ENCODE results near the gene JARID2. TPM values are rescaled to one million over a fixed set of nuclear protein-coding genes. Genes with fewer than 3 reads are reported as not detected.

The JARID2 gene
- total RNA-seq, result 1 to 10 TPM; 6.1 to 7.8 (median 6.8) TPM
- polyA plus RNA-seq, result 1 to 10 TPM; 1.8 to 7.3 (median 2.1) TPM

DNA sequence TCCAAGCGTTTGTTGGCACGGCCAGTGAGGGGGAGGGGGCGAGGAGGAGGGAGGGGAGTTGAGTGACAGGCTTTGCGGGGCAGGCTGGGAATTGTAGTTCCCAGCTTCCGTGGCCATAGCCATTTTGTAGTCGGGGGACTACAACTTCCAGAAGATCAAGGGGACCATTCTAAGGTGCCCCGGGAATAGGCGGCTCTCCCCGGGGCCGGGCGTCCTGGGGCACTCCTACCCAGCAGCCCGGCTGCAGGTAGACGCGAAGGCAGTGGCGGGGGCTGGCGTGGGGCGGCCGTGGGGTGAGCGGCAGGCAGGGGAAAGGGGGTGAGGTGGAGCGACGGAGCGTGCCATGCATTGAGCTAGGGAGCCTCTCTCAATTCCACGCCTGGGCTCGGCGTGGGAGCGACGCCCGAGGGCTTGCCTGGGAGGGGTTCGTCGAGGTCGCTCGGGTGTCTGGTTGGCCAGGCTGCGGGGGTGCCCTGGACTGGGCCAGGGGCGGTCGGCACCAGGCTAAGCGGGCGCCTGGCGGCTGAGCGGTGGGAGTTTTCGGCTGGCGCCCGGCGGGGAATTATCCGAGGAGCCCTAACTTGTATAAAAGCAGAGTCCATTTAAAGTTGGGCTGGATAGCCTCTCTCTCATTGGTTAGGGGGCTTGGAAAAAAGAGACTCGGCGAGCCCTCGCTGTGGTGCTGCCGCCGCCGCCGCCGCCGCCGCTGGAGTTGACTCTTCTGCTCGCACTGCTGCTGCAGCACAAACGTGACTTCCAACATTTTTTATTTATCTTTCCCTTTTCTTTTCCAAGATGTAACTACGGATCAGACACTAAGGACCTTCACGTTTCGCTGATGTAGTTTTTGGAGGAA lies at the start of gene JARID2:
JARID2 (plus strand) TSS at position 709 of the 856 bp plus-strand sequence. CDS start 471 bp downstream, outside the sequence.
- Histone ChIP-seq H3K27me3 (no peaks in the 10 kb centered on the region), H3K4me3 (peak within 1 kb of the TSS; percentile 74 to 88 (median 83)), H3K36me3 (no peaks in the 10 kb centered on the region), H3K4me1 (peaks cover 0 to 28% (median 17%) of the 10 kb centered on the region in 4 donors), H3K27ac (peak within 1 kb of the TSS; percentile 91 to 98 (median 96)), H3K9me3 (no peaks in the 10 kb centered on the region)
- DNase-seq, result peak; percentile 99
- WGBS, 2 donors, result 0% methylated on average over 59 of the region's 59 CpGs
- intact Hi-C loops (cut with DNase I), result loop anchor here (2.0 to 5.0 kb wide), 5 partner anchors 157 to 803 kb away; no protein-coding TSS in a partner anchor
- TF ChIP-seq POLR2AphosphoS5 (IDR thresholded peaks at IDR 0.05), result peak; percentile 93 to 98 (median 96)
- peak in 2 of 4 experiments; percentile 8 to 17 for TF ChIP-seq CTCF (IDR thresholded peaks at IDR 0.05)
- peak in 1 of 4 donors; percentile 36 for TF ChIP-seq EP300 (IDR thresholded peaks at IDR 0.05)
- TF ChIP-seq POLR2A (IDR thresholded peaks at IDR 0.05), result peak; percentile 90 to 92

DNA sequence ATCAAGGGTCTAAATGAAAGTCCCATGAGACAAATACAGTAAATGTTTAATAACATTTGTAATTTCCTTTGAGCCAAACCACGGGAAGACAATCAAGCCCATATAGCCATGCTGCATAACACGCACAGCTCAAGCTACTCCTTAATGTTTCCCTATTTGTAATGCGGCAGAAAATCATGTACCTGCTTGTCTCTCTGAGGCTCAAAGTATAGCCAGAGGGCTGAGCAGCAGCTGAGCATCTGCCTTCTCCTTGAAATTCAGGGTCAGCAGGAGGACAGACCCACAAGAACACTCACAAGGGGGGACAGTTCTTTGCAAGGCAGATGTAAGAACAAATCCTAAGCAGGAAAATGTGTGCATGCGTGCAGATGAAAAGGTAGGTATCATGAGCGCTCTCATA lies 45.8 kb upstream of the JARID2 start:
- Histone ChIP-seq H3K27ac (no peak overlapping the region), H3K27me3 (no peaks in the 10 kb centered on the region), H3K4me3 (no peak overlapping the region), H3K9me3 (no peaks in the 10 kb centered on the region), H3K4me1 (no peaks in the 10 kb centered on the region), H3K36me3 (no peaks in the 10 kb centered on the region)
- no peak for TF ChIP-seq CTCF (IDR thresholded peaks at IDR 0.05)
- no peak for TF ChIP-seq POLR2AphosphoS5 (IDR thresholded peaks at IDR 0.05)
- intact Hi-C loops (cut with DNase I), result no loop called here
- no peak for DNase-seq
- WGBS, 2 donors, result 87 to 91% methylated on average over 5 of the region's 5 CpGs

GRCh38 chr6:15205321-15205720 lies 40.5 kb upstream of the JARID2 start:
- Histone ChIP-seq H3K4me3 (no peak overlapping the region), H3K27ac (no peak overlapping the region), H3K36me3 (no peaks in the 10 kb centered on the region), H3K27me3 (no peaks in the 10 kb centered on the region), H3K4me1 (no peaks in the 10 kb centered on the region), H3K9me3 (no peaks in the 10 kb centered on the region)
- intact Hi-C loops (cut with DNase I), result no loop called here
- TF ChIP-seq CTCF (IDR thresholded peaks at IDR 0.05) (no peak), POLR2AphosphoS5 (IDR thresholded peaks at IDR 0.05) (no peak), POLR2A (IDR thresholded peaks at IDR 0.05) (no peak), EP300 (IDR thresholded peaks at IDR 0.05) (no peak)
- WGBS, 2 donors, result 93 to 98% methylated on average over 4 of the region's 4 CpGs
- DNase-seq, result no peak

GRCh38 chr6:15206887-15207286 lies 39.0 kb upstream of the JARID2 start:
- no peak overlapping the region for H3K4me3 ChIP-seq
- no peak for DNase-seq
- WGBS, 2 donors, result 59 to 77% methylated on average over 2 of the region's 2 CpGs
- H3K36me3 ChIP-seq, result no peaks in the 10 kb centered on the region
- no peaks in the 10 kb centered on the region for H3K9me3 ChIP-seq
- no peaks in the 10 kb centered on the region for H3K27me3 ChIP-seq
- intact Hi-C loops (cut with DNase I), result no loop called here
- H3K27ac ChIP-seq, result no peak overlapping the region
- TF ChIP-seq POLR2A (IDR thresholded peaks at IDR 0.05) (no peak), POLR2AphosphoS5 (IDR thresholded peaks at IDR 0.05) (no peak), CTCF (IDR thresholded peaks at IDR 0.05) (no peak), EP300 (IDR thresholded peaks at IDR 0.05) (no peak)
- H3K4me1 ChIP-seq, result no peaks in the 10 kb centered on the region

All from sigmoid colon (tissue), 7 donors.